ENCODE data around the gene VTI1A. TPM values are rescaled to one million over a fixed set of nuclear protein-coding genes. Genes with fewer than 3 reads are reported as not detected.

VTI1A gene
- total RNA-seq, 1 experiment from 2014 or later = 28.6 TPM

DNA sequence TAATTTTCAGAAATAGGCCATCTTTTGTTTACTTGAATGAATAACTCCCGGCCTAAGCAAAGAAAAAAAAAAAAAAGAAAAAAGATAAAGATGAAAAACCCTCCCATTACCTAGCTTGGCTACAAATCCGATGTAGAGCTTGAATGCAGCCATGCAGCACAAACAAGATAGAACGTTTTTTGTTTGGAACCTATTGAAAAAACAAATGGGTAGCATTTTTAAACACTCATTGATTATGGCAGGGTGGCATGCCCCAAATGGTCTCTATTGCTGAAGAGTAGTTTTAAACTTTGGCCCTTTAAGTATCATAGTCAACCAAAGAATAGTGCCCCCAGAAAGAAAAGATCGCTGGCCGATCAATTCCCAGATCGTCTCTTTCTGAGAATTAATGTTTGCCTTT lies 84.4 kb downstream of the VTI1A start:
- no TSS peak for BruUV-seq (replicated peaks)
- TF ChIP-seq, protein P1, sequence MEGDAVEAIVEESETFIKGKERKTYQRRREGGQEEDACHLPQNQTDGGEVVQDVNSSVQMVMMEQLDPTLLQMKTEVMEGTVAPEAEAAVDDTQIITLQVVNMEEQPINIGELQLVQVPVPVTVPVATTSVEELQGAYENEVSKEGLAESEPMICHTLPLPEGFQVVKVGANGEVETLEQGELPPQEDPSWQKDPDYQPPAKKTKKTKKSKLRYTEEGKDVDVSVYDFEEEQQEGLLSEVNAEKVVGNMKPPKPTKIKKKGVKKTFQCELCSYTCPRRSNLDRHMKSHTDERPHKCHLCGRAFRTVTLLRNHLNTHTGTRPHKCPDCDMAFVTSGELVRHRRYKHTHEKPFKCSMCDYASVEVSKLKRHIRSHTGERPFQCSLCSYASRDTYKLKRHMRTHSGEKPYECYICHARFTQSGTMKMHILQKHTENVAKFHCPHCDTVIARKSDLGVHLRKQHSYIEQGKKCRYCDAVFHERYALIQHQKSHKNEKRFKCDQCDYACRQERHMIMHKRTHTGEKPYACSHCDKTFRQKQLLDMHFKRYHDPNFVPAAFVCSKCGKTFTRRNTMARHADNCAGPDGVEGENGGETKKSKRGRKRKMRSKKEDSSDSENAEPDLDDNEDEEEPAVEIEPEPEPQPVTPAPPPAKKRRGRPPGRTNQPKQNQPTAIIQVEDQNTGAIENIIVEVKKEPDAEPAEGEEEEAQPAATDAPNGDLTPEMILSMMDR (IDR thresholded peaks at IDR 0.05; ENCODE audit: unreplicated experiment) = no peak
- intact Hi-C loops (cut with micrococcal nuclease; ENCODE audit: unreplicated experiment) = no loop called here
- H3K4me3 Mint-ChIP-seq (ENCODE audit: low read depth, unreplicated experiment) = no peak overlapping the region
- CTCF ChIA-PET = no interaction called here
- H3K4me1 Mint-ChIP-seq (ENCODE audit: low read depth, unreplicated experiment) = no peaks in the 10 kb centered on the region
- H3K36me3 Mint-ChIP-seq (ENCODE audit: insufficient read depth, unreplicated experiment) = no peaks in the 10 kb centered on the region
- no peak for DNase-seq
- no peak overlapping the region for H3K27ac Mint-ChIP-seq (ENCODE audit: unreplicated experiment)
- H3K9me3 Mint-ChIP-seq (ENCODE audit: low read depth, unreplicated experiment) = no peaks in the 10 kb centered on the region
- no peaks in the 10 kb centered on the region for H3K27me3 Mint-ChIP-seq (ENCODE audit: unreplicated experiment)

DNA sequence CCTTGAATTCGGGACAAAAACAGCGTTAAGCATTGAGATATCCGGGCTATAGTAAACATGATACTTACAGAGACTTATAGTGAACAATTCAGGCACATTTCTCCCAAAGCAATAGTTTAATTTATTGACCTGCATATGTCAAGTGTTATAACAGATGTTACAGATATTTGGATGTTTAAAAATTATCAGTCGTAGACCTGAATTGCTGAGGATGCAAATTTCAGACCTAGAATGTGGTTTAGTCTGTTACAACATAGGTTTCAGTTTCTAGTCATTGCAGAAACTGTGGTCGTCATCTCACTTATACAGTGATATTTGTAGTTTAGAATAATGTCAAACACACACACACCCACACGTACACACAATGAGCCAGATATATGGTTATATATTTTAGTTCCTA lies 85.2 kb downstream of the VTI1A start:
- DNase-seq = no peak
- Mint-ChIP-seq H3K36me3 (ENCODE audit: insufficient read depth, unreplicated experiment) (no peaks in the 10 kb centered on the region), H3K4me1 (ENCODE audit: low read depth, unreplicated experiment) (no peaks in the 10 kb centered on the region), H3K4me3 (ENCODE audit: low read depth, unreplicated experiment) (no peak overlapping the region), H3K27me3 (ENCODE audit: unreplicated experiment) (no peaks in the 10 kb centered on the region), H3K27ac (ENCODE audit: unreplicated experiment) (no peak overlapping the region), H3K9me3 (ENCODE audit: low read depth, unreplicated experiment) (no peaks in the 10 kb centered on the region)
- intact Hi-C loops (cut with micrococcal nuclease; ENCODE audit: unreplicated experiment) = no loop called here
- TF ChIP-seq, protein P1 (IDR thresholded peaks at IDR 0.05; ENCODE audit: unreplicated experiment) = no peak
- no TSS peak for BruUV-seq (replicated peaks)
- CTCF ChIA-PET = interaction anchor here (0.5 kb wide), 1 partner anchor 36 kb away, joined by 3 read pairs; no protein-coding TSS in a partner anchor

DNA sequence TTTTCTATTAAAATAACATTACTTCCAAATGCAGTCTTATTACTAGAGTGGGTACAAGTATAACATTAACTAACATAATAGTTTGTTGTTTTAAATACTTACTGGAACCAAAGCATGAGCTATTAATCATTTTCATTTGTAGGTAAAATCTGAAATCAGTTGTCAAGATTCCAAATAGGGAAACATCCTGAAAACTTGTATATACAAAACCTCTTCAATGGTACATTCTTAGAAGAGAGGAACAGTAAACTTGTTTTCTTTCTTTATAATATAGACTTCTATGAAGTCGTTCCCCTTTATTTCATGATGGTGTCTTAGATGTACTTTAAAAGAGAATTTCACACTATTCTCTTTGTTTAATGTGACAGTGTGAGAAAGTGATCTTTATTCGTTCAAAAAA lies 85.9 kb downstream of the VTI1A start:
- H3K27ac Mint-ChIP-seq (ENCODE audit: unreplicated experiment) = no peak overlapping the region
- CTCF ChIA-PET = no interaction called here

DNA sequence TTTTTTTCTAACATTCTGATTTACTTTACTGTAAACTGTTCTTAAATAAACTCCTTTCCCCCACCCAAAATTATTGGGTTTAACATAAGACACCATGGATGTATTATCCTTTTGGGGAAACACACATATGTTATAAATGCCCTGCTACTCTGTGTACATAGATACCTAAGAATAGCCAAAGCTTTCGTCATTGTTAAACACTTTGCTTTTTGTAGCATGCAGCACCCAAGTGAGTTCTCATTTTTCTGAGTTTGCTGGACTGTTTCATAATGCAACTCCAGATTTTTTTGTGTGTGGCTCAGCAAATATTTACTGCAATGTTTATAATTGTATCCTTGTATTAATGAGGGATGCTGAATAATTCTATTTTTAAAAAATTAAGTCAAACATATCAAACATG lies 86.9 kb downstream of the VTI1A start:
- Mint-ChIP-seq H3K27me3 (ENCODE audit: unreplicated experiment) (no peaks in the 10 kb centered on the region), H3K4me1 (ENCODE audit: low read depth, unreplicated experiment) (no peaks in the 10 kb centered on the region), H3K36me3 (ENCODE audit: insufficient read depth, unreplicated experiment) (no peaks in the 10 kb centered on the region), H3K4me3 (ENCODE audit: low read depth, unreplicated experiment) (no peak overlapping the region), H3K9me3 (ENCODE audit: low read depth, unreplicated experiment) (no peaks in the 10 kb centered on the region), H3K27ac (ENCODE audit: unreplicated experiment) (no peak overlapping the region)
- DNase-seq = no peak
- BruUV-seq (replicated peaks) = no TSS peak
- TF ChIP-seq, protein P1 (IDR thresholded peaks at IDR 0.05; ENCODE audit: unreplicated experiment) = no peak
- CTCF ChIA-PET = no interaction called here
- intact Hi-C loops (cut with micrococcal nuclease; ENCODE audit: unreplicated experiment) = no loop called here

More for the DNA sequence above, 85.9 kb downstream of the VTI1A start:
- TF ChIP-seq, protein P1 (IDR thresholded peaks at IDR 0.05; ENCODE audit: unreplicated experiment) = no peak
- Mint-ChIP-seq H3K27me3 (ENCODE audit: unreplicated experiment) (no peaks in the 10 kb centered on the region), H3K9me3 (ENCODE audit: low read depth, unreplicated experiment) (no peaks in the 10 kb centered on the region), H3K36me3 (ENCODE audit: insufficient read depth, unreplicated experiment) (no peaks in the 10 kb centered on the region), H3K4me1 (ENCODE audit: low read depth, unreplicated experiment) (no peaks in the 10 kb centered on the region), H3K4me3 (ENCODE audit: low read depth, unreplicated experiment) (no peak overlapping the region)
- BruUV-seq (replicated peaks) = no TSS peak
- no peak for DNase-seq
- intact Hi-C loops (cut with micrococcal nuclease; ENCODE audit: unreplicated experiment) = no loop called here

Data from Calu3 (cell line).